GM18517 (cell line): ENCODE data around the gene CLSTN2.

Source experiments
- ATAC-seq: cut with Tn5 transposase; IDR thresholded peaks from one replicate; pipeline ENCODE4 v1.9.1; 2021; ENCODE audit warnings: mild to moderate bottlenecking, moderate library complexity; ENCODE audit not compliant: unreplicated experiment

Gene CLSTN2

GRCh38 chr3:139935016-139935865 lies at the start of gene CLSTN2:
TSS of gene CLSTN2 (plus strand) at chr3:139935185.
- ATAC-seq: no peak

- no peak for ATAC-seq
Observed at GRCh38 chr3:139887431-139887830, 47.6 kb upstream of the CLSTN2 start.

- ATAC-seq: no peak
Observed at GRCh38 chr3:139888561-139889140, 46.3 kb upstream of the CLSTN2 start.

- ATAC-seq: no peak
Observed at GRCh38 chr3:139893267-139893962, 41.6 kb upstream of the CLSTN2 start.

GRCh38 chr3:139893963-139894642 lies 40.9 kb upstream of the CLSTN2 start:
- ATAC-seq: no peak

GRCh38 chr3:139894643-139894989 lies 40.4 kb upstream of the CLSTN2 start:
- ATAC-seq: no peak

- no peak for ATAC-seq
Observed at GRCh38 chr3:139897759-139898158, 37.2 kb upstream of the CLSTN2 start.

GRCh38 chr3:139906418-139906817 lies 28.6 kb upstream of the CLSTN2 start:
- ATAC-seq: no peak

- ATAC-seq: no peak
Observed at GRCh38 chr3:139909811-139910210, 25.2 kb upstream of the CLSTN2 start.

GRCh38 chr3:139916271-139916670 lies 18.7 kb upstream of the CLSTN2 start:
- ATAC-seq: no peak

- ATAC-seq: no peak
Observed at GRCh38 chr3:139917226-139917785, 17.7 kb upstream of the CLSTN2 start.

GRCh38 chr3:139928708-139929505 lies 6.1 kb upstream of the CLSTN2 start:
- ATAC-seq: no peak

- no peak for ATAC-seq
Observed at GRCh38 chr3:139930211-139930610, 4.8 kb upstream of the CLSTN2 start.

- ATAC-seq: no peak
Observed at GRCh38 chr3:139933766-139934165, 1.2 kb upstream of the CLSTN2 start.

GRCh38 chr3:139934613-139935015 lies 371 bp upstream of the CLSTN2 start:
- ATAC-seq: no peak

GRCh38 chr3:139935866-139936817 lies 1.2 kb downstream of the CLSTN2 start:
- no peak for ATAC-seq

- no peak for ATAC-seq
Observed at GRCh38 chr3:139937674-139938279, 2.8 kb downstream of the CLSTN2 start.

- no peak for ATAC-seq
Observed at GRCh38 chr3:139939681-139940190, 4.8 kb downstream of the CLSTN2 start.
